ENCODE data around the gene DOCK6.

Gene DOCK6

DNA sequence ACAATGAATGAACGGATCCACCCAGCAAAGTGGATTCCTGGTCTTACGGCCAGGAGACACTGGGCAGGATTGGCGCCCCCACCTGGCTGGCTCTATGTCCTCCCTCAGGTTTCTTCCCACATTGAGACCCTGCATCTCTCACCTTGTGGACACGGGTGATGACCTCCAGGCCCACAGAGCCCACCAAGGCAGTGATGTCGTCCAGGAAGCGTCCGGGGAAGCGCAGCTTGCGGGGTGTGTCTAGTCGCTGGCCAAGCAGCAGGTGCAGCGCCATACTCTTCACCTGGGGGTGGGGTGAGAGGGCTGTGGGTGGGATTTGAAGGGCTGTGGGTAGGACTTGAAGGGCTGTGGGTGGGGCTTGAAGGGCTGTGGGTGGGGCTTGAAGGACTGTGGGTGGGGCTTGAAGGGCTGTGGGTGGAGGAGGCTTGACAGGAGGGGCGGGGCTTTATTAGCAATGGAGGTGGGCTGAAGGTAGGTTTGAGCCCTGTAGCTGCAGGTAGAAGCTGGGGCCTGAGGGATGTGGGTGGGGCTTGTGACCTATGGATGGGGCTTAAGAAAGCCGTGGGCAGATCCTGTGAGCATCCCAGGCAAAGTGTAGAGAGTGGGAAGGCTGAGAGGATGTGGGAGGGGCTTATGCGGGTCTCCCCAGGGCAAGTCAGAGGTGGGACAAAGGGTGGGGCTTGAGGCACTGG is 35.0 kb downstream of the DOCK6 start:
- in situ Hi-C loops (cut with MboI; ENCODE audit: low sequenced_read_pairs): no loop called here

DNA sequence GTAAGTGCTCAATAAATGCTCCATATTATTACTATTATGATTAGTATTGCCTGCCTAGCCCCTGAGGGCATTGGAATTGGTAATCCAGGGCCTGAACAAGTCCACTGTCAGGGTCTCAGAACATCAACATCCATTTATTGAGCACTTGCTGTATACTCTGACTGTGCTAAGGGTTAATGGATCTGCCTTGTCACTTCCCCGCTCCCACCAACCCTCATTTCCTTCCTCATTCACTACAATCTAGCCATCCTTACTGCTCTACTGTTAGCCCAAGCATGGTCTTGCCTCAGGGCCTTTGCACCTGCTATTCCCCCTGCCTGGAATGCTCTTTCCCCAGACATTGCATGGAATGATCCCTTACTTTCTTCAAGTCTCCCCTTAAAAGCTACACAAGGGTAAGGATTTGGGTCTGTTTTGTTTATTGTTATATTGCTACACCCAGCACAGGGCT is 35.6 kb downstream of the DOCK6 start:
- in situ Hi-C loops (cut with MboI; ENCODE audit: low sequenced_read_pairs): no loop called here

- in situ Hi-C loops (cut with MboI; ENCODE audit: low sequenced_read_pairs): no loop called here
Measured at GRCh38 chr19:11225815-11226214, 36.5 kb downstream of the DOCK6 start.

DNA sequence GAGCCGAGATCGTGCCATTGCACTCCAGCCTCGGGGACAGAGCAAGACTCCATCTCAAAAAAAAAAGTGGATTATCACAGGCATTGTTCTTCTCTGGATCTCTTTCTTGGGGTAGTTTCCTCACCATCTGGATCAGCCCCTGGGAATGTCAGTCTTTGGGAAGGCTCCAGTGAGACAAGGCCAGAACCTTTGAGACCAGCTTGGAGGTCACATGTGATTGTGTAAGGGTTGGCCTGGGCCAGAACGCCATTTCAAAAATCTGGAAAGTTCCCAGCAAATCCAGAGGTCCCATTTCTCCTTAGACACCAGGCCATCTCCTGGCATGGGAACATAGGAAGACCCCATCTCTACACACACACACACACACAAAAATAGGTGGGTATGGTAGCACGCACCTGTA is 37.2 kb downstream of the DOCK6 start:
- in situ Hi-C loops (cut with MboI; ENCODE audit: low sequenced_read_pairs): no loop called here

DNA sequence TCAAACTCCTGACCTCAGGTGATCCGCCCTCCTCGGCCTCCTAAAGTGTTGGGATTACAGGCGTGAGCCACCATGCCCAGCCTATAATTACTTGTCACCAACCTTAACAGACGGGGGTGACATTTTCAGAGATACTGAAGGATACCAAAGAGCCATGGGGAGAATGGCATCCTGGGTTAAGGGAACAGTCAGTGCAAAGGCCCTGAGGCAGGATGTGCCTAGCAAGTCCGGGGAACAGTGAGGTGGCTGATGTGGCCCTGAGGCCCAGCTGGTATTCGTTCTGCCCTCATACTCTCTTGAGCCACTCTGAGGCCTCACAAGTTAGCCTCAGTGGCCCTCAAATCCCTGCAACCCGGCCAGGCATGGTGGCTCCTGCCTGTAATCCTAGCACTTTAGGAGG is 37.9 kb downstream of the DOCK6 start:
- in situ Hi-C loops (cut with MboI; ENCODE audit: low sequenced_read_pairs): no loop called here

- in situ Hi-C loops (cut with MboI; ENCODE audit: low sequenced_read_pairs): no loop called here
Measured at GRCh38 chr19:11223200-11223599, 39.1 kb downstream of the DOCK6 start.

- in situ Hi-C loops (cut with MboI; ENCODE audit: low sequenced_read_pairs): no loop called here
Measured at GRCh38 chr19:11221082-11221598, 41.2 kb downstream of the DOCK6 start.

GRCh38 chr19:11214387-11214786 is 47.9 kb downstream of the DOCK6 start:
- in situ Hi-C loops (cut with MboI; ENCODE audit: low sequenced_read_pairs): no loop called here

DNA sequence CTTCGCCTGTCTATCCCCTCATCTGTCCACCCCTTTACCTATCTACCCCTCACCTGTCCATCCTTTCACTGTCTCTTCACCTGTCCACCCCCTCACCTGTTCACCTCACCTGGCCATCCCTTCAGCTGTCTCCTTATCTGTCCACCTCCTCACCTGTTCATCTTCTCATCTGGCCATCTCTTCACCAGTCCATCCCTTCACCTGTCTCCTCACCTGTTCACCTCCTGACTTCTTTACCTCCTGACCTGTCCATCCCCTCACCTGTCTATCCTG is 51.7 kb downstream of the DOCK6 start:
- in situ Hi-C loops (cut with MboI; ENCODE audit: low sequenced_read_pairs): no loop called here

DNA sequence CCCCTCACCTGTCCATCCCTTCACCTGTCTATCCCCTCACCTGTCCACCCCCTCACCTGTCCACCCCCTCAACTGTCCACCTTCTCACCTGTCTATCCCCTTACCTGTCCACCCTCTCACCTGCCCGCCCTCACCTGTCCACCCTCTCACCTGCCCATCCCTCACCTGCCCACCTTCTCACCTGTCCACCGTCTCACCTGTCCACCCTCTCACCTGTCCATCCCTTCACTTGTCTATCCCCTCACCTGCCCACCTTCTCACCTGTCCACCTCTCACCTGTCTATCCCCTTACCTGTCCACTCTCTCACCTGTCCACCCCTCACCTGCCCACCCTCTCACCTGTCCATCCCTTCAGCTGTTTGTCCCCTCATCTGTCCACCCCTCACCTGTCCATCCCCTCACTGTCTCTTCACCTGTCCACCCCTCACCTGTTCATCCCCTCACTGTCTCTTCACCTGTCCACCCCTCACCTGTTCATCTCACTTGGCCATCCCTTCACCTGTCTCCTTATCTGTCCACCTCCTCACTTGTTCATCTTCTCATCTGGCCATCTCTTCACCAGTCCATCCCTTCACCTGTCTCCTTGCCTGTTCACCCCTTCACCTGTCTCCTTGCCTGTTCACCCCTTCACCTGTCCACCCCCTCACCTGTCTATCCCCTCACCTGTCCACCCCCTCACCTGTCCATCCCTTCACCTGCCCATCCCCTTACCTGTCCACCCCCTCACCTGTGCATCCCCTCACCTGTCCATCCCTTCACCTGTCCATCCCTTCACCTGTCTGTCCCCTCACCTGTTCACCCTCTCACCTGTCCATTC is 52.3 kb downstream of the DOCK6 start:
- in situ Hi-C loops (cut with MboI; ENCODE audit: low sequenced_read_pairs): no loop called here

DNA sequence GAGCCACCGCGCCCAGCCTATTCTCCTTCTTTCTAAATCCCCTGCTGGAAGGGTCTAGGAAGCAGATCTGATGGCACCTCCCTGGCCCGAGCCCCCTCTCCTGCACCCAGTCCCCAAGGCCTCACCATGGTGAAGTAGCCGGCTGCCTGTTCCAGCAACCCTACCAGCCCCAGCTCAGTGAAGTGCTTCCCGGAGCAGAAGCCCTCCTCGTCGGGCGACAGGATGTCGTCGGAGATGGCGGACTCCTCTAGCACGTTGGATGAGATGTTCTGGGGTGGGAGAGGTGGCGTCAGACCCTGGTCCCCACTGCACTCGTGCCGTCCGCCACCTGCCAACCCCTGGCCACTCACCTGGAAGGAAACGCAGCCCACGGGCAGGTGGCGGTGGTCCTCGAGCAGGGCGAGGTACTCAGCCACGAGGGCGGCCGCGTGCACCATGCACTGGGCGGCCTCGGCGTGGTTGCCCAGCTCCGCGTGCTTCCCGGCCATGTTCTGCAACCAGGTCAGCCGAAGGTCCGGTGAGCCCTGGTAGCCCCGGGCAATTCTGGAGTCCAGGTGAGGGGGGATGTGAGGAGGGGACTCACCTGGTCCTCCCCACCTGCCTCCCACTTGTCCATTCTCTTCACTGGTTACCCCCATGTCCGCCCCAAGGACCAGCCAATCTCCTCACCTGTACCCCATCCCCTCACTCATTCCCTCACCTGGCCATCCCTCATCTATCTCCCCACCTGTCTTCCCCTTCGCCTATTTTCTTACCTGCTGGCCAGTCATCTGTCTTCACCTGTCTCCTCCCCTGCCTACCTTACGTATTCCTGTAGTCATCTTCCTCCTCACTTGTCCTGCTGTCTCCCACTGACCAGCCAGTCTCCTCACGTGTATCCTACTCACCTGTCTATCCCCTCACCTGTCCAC is 53.5 kb downstream of the DOCK6 start:
- in situ Hi-C loops (cut with MboI; ENCODE audit: low sequenced_read_pairs): no loop called here

GRCh38 chr19:11205939-11206570 is 56.3 kb downstream of the DOCK6 start:
- in situ Hi-C loops (cut with MboI; ENCODE audit: low sequenced_read_pairs): no loop called here

DNA sequence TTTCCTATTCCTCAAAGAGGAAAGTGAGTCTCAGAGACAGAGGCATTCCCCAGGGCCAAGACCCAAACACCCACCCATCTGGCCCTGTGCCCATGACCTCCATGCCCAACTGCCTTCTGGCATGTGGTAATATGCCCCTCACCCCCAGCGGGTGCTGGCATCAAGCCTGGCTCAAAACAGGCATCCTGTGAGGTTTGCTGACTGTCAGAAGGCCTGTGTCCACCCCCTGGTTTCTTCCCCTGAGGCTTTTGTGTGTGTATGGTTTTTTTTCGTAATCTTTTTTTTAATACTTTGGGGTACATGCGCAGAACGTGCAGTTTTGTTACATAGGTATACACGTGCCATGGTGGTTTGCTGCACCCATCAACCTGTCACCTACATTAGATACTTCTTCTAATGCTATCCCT is 57.4 kb downstream of the DOCK6 start:
- in situ Hi-C loops (cut with MboI; ENCODE audit: low sequenced_read_pairs): no loop called here

DNA sequence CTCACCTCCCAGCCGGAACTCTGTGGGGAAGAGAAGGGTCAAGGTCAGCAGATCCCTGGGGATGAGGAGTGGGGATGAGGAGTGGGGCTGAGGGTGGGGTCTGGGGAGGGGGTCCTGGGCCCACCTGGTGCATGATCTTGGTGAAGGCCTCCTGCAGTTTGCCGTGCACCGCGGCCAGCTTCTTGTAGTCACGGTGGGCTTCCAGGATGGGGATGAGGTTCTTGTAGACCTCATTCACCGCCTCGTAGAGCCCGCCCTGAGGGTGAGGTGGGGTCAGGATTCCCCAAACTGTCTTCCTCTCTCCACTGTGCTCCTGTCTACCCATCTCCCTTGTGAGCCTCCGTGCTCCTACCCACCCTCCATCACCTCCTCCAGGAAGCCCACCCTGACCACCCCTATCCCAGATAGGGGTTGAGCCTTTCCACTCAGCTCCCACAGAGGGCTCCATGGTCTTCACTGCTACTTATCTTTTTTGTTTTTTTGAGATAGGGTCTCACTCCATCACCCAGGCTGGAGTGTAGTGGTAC is 58.2 kb downstream of the DOCK6 start:
- in situ Hi-C loops (cut with MboI; ENCODE audit: low sequenced_read_pairs): no loop called here

GRCh38 chr19:11203194-11204075 is 58.9 kb downstream of the DOCK6 start:
- in situ Hi-C loops (cut with MboI; ENCODE audit: low sequenced_read_pairs): no loop called here

- in situ Hi-C loops (cut with MboI; ENCODE audit: low sequenced_read_pairs): no loop called here
Measured at GRCh38 chr19:11202488-11203193, 59.7 kb downstream of the DOCK6 start.

DNA sequence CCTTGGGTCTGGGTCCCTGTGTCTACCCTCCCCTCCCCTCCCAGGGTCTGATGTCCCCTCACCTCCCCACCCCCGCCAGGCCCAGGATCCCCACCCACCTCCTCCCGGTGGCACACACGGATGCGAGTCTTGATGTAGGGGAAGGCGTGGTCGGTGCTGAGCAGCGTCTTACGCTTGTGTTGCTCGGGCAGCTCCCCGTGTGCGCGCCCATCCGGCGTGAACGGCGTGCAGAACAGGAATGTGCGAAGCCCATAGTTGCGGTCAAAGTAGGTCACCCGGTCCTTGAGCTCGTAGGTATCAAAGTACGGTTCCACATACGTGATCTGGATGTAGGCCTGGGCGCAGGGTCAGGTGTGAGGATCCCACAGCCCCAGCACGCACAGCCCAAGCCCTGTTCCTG is 60.5 kb downstream of the DOCK6 start:
- in situ Hi-C loops (cut with MboI; ENCODE audit: low sequenced_read_pairs): no loop called here

- in situ Hi-C loops (cut with MboI; ENCODE audit: low sequenced_read_pairs): no loop called here
Measured at GRCh38 chr19:11200931-11201330, 61.4 kb downstream of the DOCK6 start.

DNA sequence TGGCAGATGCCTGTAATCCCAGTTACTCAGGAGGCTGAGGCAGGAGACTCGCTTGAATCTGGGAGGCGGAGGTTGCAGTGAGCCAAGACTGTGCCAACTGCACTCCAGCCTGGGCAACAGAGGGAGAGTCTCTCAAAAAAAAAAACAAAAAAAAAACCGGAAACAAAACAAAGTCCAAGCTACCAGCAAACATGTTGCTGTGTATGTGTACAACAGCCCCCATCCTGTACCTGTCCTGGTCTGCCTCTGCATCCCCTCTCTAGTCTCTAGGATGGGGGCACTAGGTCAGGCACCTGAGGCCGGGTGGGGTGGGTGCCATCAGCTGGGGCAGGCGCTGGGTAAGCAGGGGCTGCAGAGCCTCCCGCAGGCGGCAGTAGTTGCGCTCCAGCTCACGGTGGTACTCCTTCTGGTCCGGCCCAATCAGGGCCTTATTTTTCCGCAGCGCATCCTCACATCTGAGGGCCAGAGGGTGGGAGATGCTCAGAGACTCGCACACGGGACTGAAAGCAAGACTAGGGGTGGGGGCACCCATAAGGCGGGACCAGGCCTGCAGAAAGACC is 62.2 kb downstream of the DOCK6 start:
- in situ Hi-C loops (cut with MboI; ENCODE audit: low sequenced_read_pairs): no loop called here
